Uterus (tissue), 4 donors: Measurements from ENCODE around the gene LILRB5. TPM values are rescaled to one million over a fixed set of nuclear protein-coding genes. Genes with fewer than 3 reads are reported as not detected.

Source experiments
- DNase-seq, 2 donors: peaks; one replicate each; pipeline ENCODE4 v3.0.0-alpha.2; 2019 to 2020
- H3K27ac ChIP-seq, 2 donors: fragments of 200-600 bp; sonication (generic); 1 replicate in 1 of 2; 2 replicates in 1 of 2; pipeline ENCODE4 v1.5.1; 2016 to 2018
- H3K27me3 ChIP-seq, 2 donors: fragments of 200-600 bp; sonication (generic); one replicate each; pipeline ENCODE4 v1.5.1; 2018 to 2019; ENCODE audit warnings: control low read depth in 1 of 2
- H3K36me3 ChIP-seq, 2 donors: fragments of 200-600 bp; sonication (generic); one replicate each; pipeline ENCODE4 v1.5.1; 2019; ENCODE audit warnings: control low read depth in 1 of 2
- H3K4me1 ChIP-seq, 2 donors: fragments of 200-600 bp; sonication (generic); one replicate each; pipeline ENCODE4 v1.5.1; 2018 to 2019; ENCODE audit warnings: control low read depth in 1 of 2
- H3K4me3 ChIP-seq, 2 donors: fragments of 200-600 bp; sonication (generic); 1 replicate in 1 of 2; 2 replicates in 1 of 2; pipeline ENCODE4 v1.5.1; 2018 to 2019; ENCODE audit warnings: mild to moderate bottlenecking in 1 of 2
- H3K9me3 ChIP-seq, 2 donors: fragments of 200-600 bp; sonication (generic); one replicate each; pipeline ENCODE4 v1.5.1; 2019; ENCODE audit warnings: control low read depth in 1 of 2
- CTCF ChIP-seq, 4 experiments: fragments of 200-600 bp in 2 of 4; fragments of 450-650 bp in 2 of 4; sonication (generic) in 2 of 4; IDR thresholded peaks; one replicate each; pipeline ENCODE4 v1.5.1; 2016 to 2019; ENCODE audit warnings: antibody characterized with exemption in 4 of 4, mild to moderate bottlenecking in 2 of 4, moderate library complexity in 1 of 4
- POLR2A ChIP-seq, 2 donors: fragments of 450-650 bp; IDR thresholded peaks; one replicate each; pipeline ENCODE4 v1.6.1; 2016; ENCODE audit warnings: antibody characterized with exemption in 2 of 2, mild to moderate bottlenecking in 1 of 2, moderate library complexity in 1 of 2
- intact Hi-C: fragments of 100-400 bp; cut with DNase I; formaldehyde crosslinking; loops from one replicate; pipeline ENCODE4 v1.15.1; 2023; ENCODE audit warnings: low total_unique reads
- total RNA-seq, 4 donors: library from RNA; depleted of rRNA in 3 of 4; stranded (reverse); fragments of >200 nt in 3 of 4; gene quantifications; one replicate each; pipeline versions ENCODE4 v1.1.0 to v1.2.4, GENCODE V29; 2014 to 2023
- donor health status: DM: yes; HTN: yes; CAD: no.

Gene LILRB5
- total RNA-seq, 4 donors from 2014 or later = 3.2 to 3.7 (median 3.7) TPM; not detected in 1

GRCh38 chr19:54255105-54255775 is 1.8 kb downstream of the LILRB5 start:
- no peak overlapping the region for H3K27ac ChIP-seq
- H3K9me3 ChIP-seq = no peaks in the 10 kb centered on the region
- no peak for DNase-seq
- no peaks in the 10 kb centered on the region for H3K27me3 ChIP-seq
- no peak overlapping the region for H3K4me3 ChIP-seq
- H3K36me3 ChIP-seq = no peaks in the 10 kb centered on the region
- no peaks in the 10 kb centered on the region for H3K4me1 ChIP-seq
- intact Hi-C loops = no loop called here
- TF ChIP-seq CTCF (IDR thresholded peaks at IDR 0.05) (no peak), POLR2A (IDR thresholded peaks at IDR 0.05) (no peak)

GRCh38 chr19:54254195-54254906 is 2.7 kb downstream of the LILRB5 start:
- Histone ChIP-seq H3K27ac (no peak overlapping the region), H3K4me3 (no peak overlapping the region), H3K27me3 (no peaks in the 10 kb centered on the region), H3K9me3 (no peaks in the 10 kb centered on the region), H3K36me3 (no peaks in the 10 kb centered on the region), H3K4me1 (no peaks in the 10 kb centered on the region)
- intact Hi-C loops = no loop called here
- TF ChIP-seq CTCF (IDR thresholded peaks at IDR 0.05) (no peak), POLR2A (IDR thresholded peaks at IDR 0.05) (no peak)
- DNase-seq = no peak

DNA sequence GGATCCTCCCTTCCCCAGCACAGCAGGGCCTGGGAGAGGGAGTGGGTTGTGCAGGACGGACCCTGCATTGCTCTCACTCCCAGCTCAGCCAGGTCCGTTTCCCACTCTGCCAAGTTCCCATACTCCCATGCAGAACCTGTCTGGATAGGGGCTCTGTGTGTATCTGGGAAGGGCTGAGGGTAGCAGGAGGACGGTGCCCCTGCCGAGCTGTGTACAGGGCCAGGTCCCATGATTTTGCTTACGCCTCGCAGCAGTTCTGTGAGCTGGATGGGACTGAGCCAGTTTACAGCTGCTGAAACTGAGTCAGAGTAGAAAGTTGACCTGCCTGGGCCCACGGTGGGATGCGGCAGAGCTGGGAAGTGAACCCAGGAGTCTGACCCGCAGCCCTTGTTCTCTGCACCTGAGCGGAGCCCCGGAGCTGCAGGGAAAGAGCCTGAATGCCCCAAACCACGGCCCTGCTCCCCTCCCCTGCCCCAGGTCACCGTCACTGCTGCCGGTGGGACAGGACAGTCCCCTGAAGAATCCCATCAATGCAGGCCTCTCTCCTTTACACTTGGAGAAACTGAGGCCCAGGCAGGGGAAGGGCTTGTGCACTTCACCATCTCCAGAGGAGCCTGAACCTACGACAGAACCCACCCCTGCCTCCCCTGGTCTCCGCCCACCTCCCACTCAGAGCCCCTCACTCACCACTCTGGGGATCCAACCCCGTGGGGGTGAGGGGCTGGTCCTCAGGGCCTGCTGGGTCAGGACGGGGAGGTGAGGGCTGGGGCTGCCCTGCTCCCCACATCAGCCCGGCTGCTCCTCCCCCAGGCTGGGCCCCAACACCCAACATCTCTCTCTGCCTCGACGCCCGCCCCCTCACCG is 3.5 kb downstream of the LILRB5 start:
- Histone ChIP-seq H3K27ac (no peak overlapping the region), H3K4me3 (no peak overlapping the region), H3K36me3 (no peaks in the 10 kb centered on the region), H3K9me3 (no peaks in the 10 kb centered on the region), H3K27me3 (no peaks in the 10 kb centered on the region), H3K4me1 (no peaks in the 10 kb centered on the region)
- TF ChIP-seq CTCF (IDR thresholded peaks at IDR 0.05) (no peak), POLR2A (IDR thresholded peaks at IDR 0.05) (no peak)
- intact Hi-C loops = no loop called here
- DNase-seq = no peak

DNA sequence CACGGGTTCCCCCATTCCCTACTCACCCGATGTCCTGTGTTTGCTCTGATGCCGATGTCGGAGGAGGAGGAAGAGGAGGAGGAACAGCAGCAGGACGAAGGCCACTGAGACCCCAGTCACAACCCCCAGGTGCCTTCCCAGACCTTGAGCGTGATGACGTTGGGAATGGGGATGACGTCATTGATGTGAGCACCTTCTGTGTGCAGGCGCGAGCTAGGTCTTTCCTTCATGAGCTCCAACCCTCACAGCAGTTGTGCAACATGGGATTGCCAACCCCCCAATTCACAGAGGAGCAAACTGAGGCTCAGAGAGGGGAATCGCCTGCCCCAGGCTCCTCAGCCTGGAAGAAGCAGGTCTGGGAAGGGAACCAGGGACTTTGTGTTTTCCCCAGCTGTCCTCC is 4.2 kb downstream of the LILRB5 start:
- no peak for DNase-seq
- no peak overlapping the region for H3K4me3 ChIP-seq
- H3K36me3 ChIP-seq = no peaks in the 10 kb centered on the region
- no peaks in the 10 kb centered on the region for H3K4me1 ChIP-seq
- no peaks in the 10 kb centered on the region for H3K9me3 ChIP-seq
- intact Hi-C loops = no loop called here
- H3K27ac ChIP-seq = no peak overlapping the region
- TF ChIP-seq CTCF (IDR thresholded peaks at IDR 0.05) = no peak
- TF ChIP-seq POLR2A (IDR thresholded peaks at IDR 0.05) = no peak
- no peaks in the 10 kb centered on the region for H3K27me3 ChIP-seq
